ENCODE data around the gene RPS6KA4.
A peak's percentile ranks its signal among the peaks of the same experiment; 100 is the strongest.

RPS6KA4 gene

DNA sequence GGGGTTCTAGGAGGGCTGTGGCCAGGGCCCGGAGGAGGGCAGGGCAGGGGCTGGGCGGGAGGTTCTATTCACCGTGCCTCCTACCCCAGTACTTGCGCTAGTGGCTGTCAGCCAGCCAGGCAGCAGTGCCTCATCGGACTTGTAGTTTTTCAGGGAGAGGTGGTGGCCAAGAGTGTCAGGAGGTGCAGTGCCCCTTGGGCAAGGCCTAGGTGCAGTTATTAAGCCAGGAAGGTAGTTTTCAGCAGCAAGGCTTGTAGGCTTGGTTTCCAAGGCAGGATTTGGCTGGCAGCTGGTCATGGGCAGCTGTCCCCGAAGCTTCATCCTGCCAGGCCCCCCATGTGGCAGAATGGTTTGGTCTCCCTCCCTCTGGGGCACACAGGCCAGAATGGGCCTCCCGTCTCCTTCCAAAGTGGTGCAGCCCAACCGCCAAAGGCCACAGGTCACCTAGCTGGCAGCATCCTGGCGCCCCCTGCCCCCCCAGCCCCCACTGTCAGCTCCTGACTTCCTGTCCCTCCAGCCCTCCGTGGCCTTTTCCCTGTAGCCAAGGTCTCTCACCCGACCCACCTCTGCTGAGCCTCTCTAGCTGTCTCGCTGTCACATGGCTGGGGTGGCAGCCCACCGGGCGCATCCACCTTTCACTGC lies 10.5 kb upstream of the RPS6KA4 start:
- DNase-seq (no peak), ATAC-seq (replicated peaks) (no peak)
- Mint-ChIP-seq H3K27ac (no peak overlapping the region), H3K36me3 (ENCODE audit: insufficient read depth) (peaks cover 34% of the 10 kb centered on the region), H3K27me3 (no peaks in the 10 kb centered on the region), H3K4me1 (ENCODE audit: low read depth in 2 of 2) (peaks cover 5 to 15% of the 10 kb centered on the region in 2 donors), H3K9me3 (no peaks in the 10 kb centered on the region), H3K4me3 (no peak overlapping the region)

DNA sequence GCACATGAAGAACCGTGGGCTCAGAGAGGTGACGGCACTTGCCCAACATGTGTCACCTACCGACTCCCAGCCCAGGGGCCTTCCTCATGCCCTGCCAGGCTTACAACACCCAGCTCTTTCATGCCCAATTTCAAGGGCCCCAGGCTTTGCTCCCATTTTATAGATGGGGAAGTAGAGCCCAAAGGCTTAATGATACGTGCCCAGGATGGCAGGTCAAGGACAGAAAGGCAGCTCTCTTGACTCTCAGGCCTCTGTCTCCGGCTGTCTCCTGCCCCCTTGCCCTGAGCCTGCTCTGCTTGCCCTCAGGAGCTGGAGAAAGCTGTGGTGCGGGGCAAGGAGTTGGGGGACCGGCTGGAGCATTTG lies 10.0 kb upstream of the RPS6KA4 start:
- Mint-ChIP-seq H3K27ac (peak overlapping the region in 1 of 2 donors; percentile 55), H3K4me3 (no peak overlapping the region), H3K36me3 (ENCODE audit: insufficient read depth) (peaks cover 34% of the 10 kb centered on the region), H3K27me3 (no peaks in the 10 kb centered on the region), H3K4me1 (ENCODE audit: low read depth in 2 of 2) (peaks cover 5 to 15% of the 10 kb centered on the region in 2 donors), H3K9me3 (no peaks in the 10 kb centered on the region)
- DNase-seq (no peak), ATAC-seq (replicated peaks) (no peak)

DNA sequence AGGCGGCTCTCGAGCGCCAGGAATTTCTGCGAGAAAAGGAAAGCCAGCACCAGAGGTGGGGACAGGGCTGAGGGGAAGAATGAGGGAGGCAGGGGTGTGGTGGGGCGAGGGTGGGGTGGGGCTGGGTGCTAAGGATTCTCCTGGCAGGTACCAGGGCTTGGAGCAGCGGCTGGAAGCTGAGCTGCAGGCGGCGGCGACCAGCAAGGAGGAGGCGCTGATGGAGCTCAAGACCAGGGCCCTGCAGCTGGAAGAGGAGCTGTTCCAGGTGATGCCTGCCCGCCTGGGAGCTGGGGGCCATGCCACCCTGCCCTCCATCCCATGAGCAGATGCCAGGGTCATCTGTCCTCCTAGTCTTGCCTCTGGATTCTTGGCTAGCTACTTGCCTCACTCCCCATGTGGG lies 9.6 kb upstream of the RPS6KA4 start:
- H3K9me3 Mint-ChIP-seq, result no peaks in the 10 kb centered on the region
- H3K4me3 Mint-ChIP-seq, result no peak overlapping the region
- ATAC-seq (replicated peaks) (no peak), DNase-seq (no peak)
- H3K36me3 Mint-ChIP-seq (ENCODE audit: insufficient read depth), result peaks cover 37% of the 10 kb centered on the region
- peak overlapping the region in 1 of 2 donors; percentile 55 for H3K27ac Mint-ChIP-seq
- peaks cover 5 to 13% of the 10 kb centered on the region in 2 donors for H3K4me1 Mint-ChIP-seq (ENCODE audit: low read depth in 2 of 2)
- H3K27me3 Mint-ChIP-seq, result no peaks in the 10 kb centered on the region

DNA sequence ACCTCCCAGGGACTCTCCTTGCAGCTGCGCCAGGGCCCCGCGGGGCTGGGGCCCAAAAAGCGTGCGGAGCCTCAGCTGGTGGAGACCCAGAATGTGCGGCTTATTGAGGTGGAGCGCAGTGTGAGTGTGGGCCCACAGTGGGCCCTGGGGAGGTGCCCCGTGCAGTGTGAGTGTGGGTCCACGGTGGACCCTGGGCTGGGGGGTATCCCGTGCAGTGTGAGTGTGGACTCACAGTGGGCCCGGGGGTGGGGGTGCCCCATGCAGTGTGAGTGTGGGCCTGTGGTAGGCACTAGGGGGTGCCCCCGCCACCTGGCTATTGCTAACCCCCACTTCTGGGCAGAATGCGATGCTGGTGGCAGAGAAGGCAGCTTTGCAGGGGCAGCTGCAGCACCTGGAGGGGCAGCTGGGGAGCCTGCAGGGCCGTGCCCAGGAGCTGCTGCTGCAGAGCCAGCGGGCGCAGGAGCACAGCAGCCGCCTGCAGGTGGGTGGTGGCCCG lies 7.8 kb upstream of the RPS6KA4 start:
- no peak overlapping the region for H3K4me3 Mint-ChIP-seq

DNA sequence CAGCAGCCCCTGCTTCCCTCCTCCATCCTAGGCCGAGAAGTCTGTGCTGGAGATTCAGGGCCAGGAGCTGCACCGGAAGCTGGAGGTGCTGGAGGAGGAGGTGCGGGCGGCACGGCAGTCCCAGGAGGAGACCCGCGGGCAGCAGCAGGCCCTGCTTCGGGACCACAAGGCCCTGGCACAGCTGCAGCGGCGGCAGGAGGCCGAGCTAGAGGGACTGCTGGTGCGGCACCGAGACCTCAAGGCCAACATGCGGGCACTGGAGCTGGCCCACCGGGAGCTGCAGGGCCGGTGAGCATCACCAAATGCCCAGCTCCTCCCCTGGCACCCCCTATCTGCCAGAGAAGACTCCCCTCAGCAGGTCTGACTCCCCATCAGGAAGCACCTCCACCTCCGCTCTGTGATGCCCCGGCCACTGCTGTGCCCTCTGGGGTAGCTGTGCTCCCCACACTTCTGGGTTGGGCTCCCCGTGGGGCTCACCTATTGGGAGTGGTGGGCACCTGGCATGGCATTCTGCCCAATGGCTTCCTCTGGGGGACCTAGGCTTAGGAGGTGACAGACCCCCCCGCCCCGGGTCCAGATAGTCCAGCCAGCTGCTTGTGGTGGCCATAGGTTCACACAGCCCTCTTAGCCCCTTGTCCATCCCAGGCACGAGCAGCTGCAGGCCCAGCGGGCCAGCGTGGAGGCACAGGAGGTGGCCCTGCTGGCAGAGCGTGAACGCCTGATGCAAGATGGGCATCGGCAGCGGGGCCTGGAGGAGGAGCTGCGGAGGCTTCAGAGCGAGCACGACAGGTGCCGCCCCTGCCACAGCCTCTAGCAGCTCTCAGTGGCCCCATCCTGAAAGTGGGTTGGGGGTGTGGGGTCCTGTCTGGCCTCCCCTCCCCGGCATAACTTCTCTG lies 6.6 kb upstream of the RPS6KA4 start:
- no peak overlapping the region for H3K27ac Mint-ChIP-seq
- DNase-seq (no peak), ATAC-seq (replicated peaks) (no peak)
- no peaks in the 10 kb centered on the region for H3K27me3 Mint-ChIP-seq
- H3K4me1 Mint-ChIP-seq (ENCODE audit: low read depth in 2 of 2), result peaks cover 4 to 12% of the 10 kb centered on the region in 2 donors
- H3K36me3 Mint-ChIP-seq (ENCODE audit: insufficient read depth), result peaks cover 27% of the 10 kb centered on the region
- H3K9me3 Mint-ChIP-seq, result no peaks in the 10 kb centered on the region
- H3K4me3 Mint-ChIP-seq, result no peak overlapping the region

More for the DNA sequence above, 7.8 kb upstream of the RPS6KA4 start:
- H3K4me1 Mint-ChIP-seq (ENCODE audit: low read depth in 2 of 2), result peaks cover 0 to 6% of the 10 kb centered on the region in 2 donors
- H3K27ac Mint-ChIP-seq, result peak overlapping the region in 1 of 2 donors; percentile 41
- no peaks in the 10 kb centered on the region for H3K9me3 Mint-ChIP-seq
- no peak for ATAC-seq (replicated peaks)
- no peaks in the 10 kb centered on the region for H3K27me3 Mint-ChIP-seq
- DNase-seq, result no peak
- peaks cover 39% of the 10 kb centered on the region for H3K36me3 Mint-ChIP-seq (ENCODE audit: insufficient read depth)

DNA sequence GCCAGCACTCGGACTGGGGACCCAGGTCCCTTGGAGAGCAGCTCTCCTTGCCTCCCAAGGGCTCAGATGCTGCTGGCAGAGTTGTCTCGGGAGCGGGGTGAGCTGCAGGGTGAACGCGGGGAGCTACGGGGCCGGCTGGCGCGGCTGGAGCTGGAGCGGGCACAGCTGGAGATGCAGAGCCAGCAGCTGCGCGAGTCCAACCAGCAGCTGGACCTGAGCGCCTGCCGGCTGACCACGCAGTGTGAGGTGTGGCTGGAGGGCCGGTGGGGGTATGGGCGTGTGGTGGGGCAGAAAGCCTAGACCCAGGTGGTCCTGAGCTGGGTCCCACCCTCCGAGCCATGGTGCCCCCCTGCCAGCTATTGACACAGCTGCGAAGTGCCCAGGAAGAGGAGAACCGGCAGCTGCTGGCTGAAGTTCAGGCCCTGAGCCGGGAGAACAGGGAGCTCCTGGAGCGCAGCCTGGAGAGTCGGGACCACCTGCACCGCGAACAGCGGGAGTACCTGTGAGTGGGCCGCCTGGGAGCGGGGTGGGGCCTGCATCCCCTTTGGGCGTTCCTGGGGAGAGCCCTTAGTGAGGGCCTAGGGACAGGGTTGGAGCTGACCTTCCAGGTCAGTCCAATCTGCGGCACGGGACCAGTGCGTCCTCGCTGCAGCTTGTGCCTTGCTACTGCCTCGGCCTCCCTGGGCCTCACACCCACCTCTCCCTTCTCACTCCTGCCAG lies 5.8 kb upstream of the RPS6KA4 start:
- Mint-ChIP-seq H3K4me1 (ENCODE audit: low read depth in 2 of 2) (peaks cover 9 to 18% of the 10 kb centered on the region in 2 donors), H3K27me3 (no peaks in the 10 kb centered on the region), H3K4me3 (no peak overlapping the region), H3K9me3 (no peaks in the 10 kb centered on the region), H3K27ac (no peak overlapping the region), H3K36me3 (ENCODE audit: insufficient read depth) (peaks cover 19% of the 10 kb centered on the region)
- ATAC-seq (replicated peaks), result no peak
- no peak for DNase-seq

DNA sequence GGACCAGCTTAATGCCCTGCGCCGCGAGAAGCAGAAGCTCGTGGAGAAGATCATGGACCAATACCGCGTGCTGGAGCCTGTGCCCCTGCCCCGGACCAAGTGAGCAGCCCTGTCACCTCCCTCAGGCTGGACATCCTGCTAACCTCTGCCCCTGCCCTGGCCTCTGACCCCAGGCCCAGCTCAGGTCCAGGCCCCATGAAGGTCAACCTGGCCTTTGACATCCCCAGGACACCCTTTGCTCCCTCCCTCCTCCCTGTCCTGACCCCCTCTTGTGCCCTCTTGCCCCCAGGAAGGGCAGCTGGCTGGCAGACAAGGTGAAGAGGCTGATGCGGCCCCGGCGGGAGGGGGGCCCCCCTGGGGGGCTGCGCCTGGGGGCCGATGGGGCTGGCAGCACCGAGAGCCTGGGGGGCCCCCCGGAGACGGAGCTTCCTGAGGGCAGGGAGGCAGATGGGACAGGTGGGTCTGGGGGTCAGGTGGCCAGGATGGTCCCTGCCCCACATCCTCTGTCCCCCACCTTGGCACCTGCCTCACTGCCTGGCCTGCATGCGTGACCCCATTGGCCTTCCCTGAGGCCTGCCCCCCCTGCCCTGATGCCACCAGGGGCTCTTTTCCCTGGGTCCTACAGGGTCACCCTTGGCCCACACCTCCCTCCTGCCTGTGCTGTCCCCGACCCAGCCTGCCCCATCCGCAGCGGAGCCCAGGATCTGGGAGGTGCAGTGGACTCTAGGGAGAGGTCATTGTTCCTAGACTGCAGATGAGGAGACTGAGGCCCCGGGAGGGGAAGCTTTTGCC lies 5.1 kb upstream of the RPS6KA4 start:
- H3K27ac Mint-ChIP-seq, result no peak overlapping the region
- H3K4me3 Mint-ChIP-seq, result no peak overlapping the region
- H3K4me1 Mint-ChIP-seq (ENCODE audit: low read depth in 2 of 2), result peaks cover 10 to 20% of the 10 kb centered on the region in 2 donors
- no peaks in the 10 kb centered on the region for H3K27me3 Mint-ChIP-seq
- H3K9me3 Mint-ChIP-seq, result no peaks in the 10 kb centered on the region
- H3K36me3 Mint-ChIP-seq (ENCODE audit: insufficient read depth), result peaks cover 19% of the 10 kb centered on the region
- no peak for DNase-seq
- no peak for ATAC-seq (replicated peaks)

DNA sequence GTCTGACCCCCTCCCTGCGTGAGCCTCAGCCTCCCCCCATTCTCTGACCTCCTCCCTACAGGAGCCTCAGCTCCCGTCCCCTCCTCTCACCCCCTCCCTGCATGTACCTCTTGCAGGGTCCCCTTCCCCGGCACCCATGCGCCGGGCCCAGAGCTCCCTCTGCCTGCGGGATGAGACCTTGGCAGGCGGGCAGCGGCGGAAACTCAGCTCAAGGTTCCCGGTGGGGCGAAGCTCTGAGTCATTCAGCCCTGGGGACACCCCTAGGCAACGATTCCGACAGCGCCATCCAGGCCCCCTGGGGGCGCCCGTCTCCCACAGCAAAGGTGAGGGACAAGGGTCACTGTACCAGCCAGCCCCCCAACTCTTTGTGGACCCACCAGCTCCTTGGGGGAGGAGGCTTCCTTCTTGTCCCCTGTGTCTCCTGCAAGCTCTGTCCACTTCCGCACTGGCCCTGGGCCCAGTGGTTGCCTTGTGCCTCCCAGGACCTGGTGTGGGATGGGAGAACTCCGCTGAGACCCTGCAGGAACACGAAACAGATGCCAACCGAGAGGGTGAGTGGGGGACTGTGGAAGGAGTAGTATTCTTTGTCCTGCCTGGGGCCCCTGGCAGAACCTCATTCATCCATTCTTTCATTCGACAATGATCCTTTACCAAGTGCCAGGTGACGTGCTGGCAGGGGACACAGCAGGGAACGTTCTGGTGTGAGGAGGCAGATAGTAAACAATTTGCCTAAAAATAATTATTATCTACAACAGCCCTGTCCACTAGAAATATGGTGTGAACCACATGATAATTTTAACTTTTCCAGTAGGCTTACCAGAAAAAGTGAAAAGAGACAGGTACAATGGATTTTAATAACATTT lies 3.7 kb upstream of the RPS6KA4 start:
- ATAC-seq (replicated peaks) (no peak), DNase-seq (no peak)
- H3K27me3 Mint-ChIP-seq, result no peaks in the 10 kb centered on the region
- peak overlapping the region in 1 of 2 donors; percentile 10 for H3K27ac Mint-ChIP-seq
- H3K36me3 Mint-ChIP-seq (ENCODE audit: insufficient read depth), result peaks cover 15% of the 10 kb centered on the region
- no peak overlapping the region for H3K4me3 Mint-ChIP-seq
- no peaks in the 10 kb centered on the region for H3K9me3 Mint-ChIP-seq
- peaks cover 20 to 29% of the 10 kb centered on the region in 2 donors for H3K4me1 Mint-ChIP-seq (ENCODE audit: low read depth in 2 of 2)

DNA sequence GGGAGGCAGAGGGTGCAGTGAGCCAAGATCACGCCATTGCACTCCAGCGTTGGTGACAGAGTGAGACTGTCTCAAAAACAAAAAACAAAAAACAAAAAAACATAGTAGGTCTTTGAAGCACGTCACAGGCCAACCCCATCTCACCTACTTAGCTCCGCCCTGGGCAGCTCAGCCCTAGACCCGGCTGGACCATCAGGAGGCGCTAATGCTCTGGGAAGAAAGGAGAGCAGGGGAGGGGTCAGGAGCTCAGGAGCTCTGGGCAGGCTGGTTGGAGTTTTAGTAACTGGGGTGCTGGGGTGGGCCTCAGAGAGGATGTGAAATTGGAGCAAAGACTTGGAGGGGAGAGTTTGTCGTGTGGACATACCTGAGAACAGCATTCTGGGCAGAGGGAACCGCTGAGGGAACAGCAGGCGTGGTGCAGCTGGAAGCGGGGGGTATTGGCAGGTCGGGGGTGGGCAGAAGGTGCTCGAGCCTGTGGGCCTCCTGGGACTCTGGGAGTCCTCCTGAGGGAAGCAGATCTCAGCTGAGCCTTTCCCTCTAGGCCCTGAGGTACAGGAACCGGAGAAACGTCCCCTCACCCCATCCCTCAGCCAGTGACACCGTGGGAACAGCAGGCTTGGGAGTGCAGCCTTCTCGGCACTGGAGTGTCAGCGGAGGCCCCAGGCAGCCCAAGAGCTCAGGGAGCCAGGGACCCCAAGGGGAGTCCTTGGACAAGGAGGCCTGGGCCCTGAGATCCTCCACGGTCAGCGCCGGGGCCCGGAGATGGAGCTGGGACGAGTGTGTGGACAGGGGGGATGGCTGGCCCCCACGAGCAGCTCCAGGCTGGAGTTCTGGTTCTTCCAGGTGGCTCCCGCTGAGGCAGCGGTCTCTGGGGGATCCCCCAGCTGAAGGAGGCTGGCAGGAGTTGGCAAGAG lies 2.2 kb upstream of the RPS6KA4 start:
- Mint-ChIP-seq H3K4me3 (peak overlapping the region; percentile 39 to 40), H3K36me3 (ENCODE audit: insufficient read depth) (peaks cover 19% of the 10 kb centered on the region), H3K27me3 (no peaks in the 10 kb centered on the region), H3K9me3 (no peaks in the 10 kb centered on the region), H3K4me1 (ENCODE audit: low read depth in 2 of 2) (peaks cover 22 to 30% of the 10 kb centered on the region in 2 donors), H3K27ac (peak overlapping the region; percentile 83 to 91)
- DNase-seq, result no peak
- ATAC-seq (replicated peaks), result no peak

DNA sequence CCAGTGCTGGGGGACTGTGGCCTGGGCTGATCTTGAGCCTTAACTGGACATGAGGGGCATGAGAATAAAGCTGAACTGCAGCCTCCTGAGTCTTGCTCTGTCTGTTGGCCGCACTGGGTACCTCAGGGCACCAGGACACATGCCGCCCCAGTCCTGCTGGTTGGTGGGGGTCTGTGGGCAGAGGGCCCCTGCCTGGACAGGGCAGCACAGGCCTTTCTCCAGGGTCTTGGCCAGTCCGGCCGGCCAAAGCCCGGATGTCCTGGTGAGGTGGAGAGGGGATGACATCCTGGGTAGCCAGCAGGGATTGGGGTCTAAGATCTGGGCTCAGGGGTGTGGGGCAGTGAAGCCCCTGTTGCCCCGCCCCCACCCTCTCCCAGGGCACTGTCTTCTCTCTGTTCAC lies 1.5 kb upstream of the RPS6KA4 start:
- Mint-ChIP-seq H3K4me1 (ENCODE audit: low read depth in 2 of 2) (peaks cover 22 to 30% of the 10 kb centered on the region in 2 donors), H3K36me3 (ENCODE audit: insufficient read depth) (peaks cover 20% of the 10 kb centered on the region), H3K27ac (peak overlapping the region in 1 of 2 donors; percentile 83), H3K4me3 (peak overlapping the region; percentile 77 to 93), H3K27me3 (no peaks in the 10 kb centered on the region), H3K9me3 (no peaks in the 10 kb centered on the region)
- ATAC-seq (replicated peaks) (no peak), DNase-seq (no peak)

DNA sequence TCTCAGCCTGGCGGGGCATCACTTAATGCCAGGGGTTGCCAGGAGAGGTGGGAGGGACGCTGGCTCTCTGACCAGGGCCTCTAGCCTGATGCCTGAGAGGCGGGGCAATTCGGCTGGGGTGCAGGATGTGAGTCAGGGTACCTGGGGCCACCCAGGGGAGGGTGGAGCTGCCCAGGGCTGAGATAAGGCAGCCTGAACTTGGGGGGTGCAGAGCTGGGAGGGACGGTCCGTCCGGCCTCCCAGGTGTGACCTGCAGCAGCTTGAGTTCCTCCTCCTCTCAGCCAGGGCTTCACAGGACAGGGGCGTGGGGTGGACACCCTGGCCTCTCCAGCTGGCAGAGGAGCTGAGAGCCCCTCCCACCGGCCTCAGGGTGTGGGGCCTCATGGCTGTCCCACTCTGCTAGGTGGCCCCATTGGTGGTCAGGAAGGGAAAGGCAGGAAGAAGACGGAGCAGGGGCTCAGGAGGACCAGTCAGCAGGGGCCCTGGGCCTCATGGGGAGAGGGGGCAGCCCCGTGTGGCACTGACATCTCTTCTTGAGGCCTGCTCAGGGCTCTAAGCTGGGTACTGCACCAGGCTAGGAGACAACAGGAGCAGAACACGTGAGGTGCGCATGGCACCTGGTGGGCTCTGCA lies 942 bp upstream of the RPS6KA4 start:
- H3K27ac Mint-ChIP-seq, result peak overlapping the region in 1 of 2 donors; percentile 83
- peak overlapping the region; percentile 77 to 93 for H3K4me3 Mint-ChIP-seq
- DNase-seq, result no peak
- H3K4me1 Mint-ChIP-seq (ENCODE audit: low read depth in 2 of 2), result peaks cover 22 to 30% of the 10 kb centered on the region in 2 donors
- no peaks in the 10 kb centered on the region for H3K9me3 Mint-ChIP-seq
- H3K36me3 Mint-ChIP-seq (ENCODE audit: insufficient read depth), result peaks cover 24% of the 10 kb centered on the region
- ATAC-seq (replicated peaks), result peak; percentile 31
- no peaks in the 10 kb centered on the region for H3K27me3 Mint-ChIP-seq

Data from effector memory CD8-positive, alpha-beta T cell (primary cell).